ENCODE data around the gene LIN7B. TPM values are rescaled to one million over a fixed set of nuclear protein-coding genes. Genes with fewer than 3 reads are reported as not detected.

Gene LIN7B
- total RNA-seq, 1 donor from 2014 or later: 5.8 TPM

GRCh38 chr19:49127674-49128544 is 13.7 kb downstream of the LIN7B start:
- H3K4me3 ChIP-seq (ENCODE audit: low read depth, low read length): peak overlapping the region; percentile 28
- H3K27me3 ChIP-seq (ENCODE audit: control insufficient read depth, insufficient read depth, low read length): peaks cover 8% of the 10 kb centered on the region
- TF ChIP-seq CTCF (IDR thresholded peaks at IDR 0.05; ENCODE audit: insufficient read depth, low read length, poor library complexity, severe bottlenecking): no peak
- peak; percentile 71 for DNase-seq (ENCODE audit: low read depth)
- no peaks in the 10 kb centered on the region for H3K36me3 ChIP-seq (ENCODE audit: control insufficient read depth, insufficient read depth, low read length)

- TF ChIP-seq CTCF (IDR thresholded peaks at IDR 0.05; ENCODE audit: insufficient read depth, low read length, poor library complexity, severe bottlenecking): no peak
- peak overlapping the region; percentile 28 for H3K4me3 ChIP-seq (ENCODE audit: low read depth, low read length)
- peaks cover 13% of the 10 kb centered on the region for H3K27me3 ChIP-seq (ENCODE audit: control insufficient read depth, insufficient read depth, low read length)
- DNase-seq (ENCODE audit: low read depth): no peak
- H3K36me3 ChIP-seq (ENCODE audit: control insufficient read depth, insufficient read depth, low read length): no peaks in the 10 kb centered on the region
Observed at GRCh38 chr19:49128545-49129237, 14.5 kb downstream of the LIN7B start.

GRCh38 chr19:49129238-49129583 is 15.0 kb downstream of the LIN7B start:
- Histone ChIP-seq H3K27me3 (ENCODE audit: control insufficient read depth, insufficient read depth, low read length) (peaks cover 16% of the 10 kb centered on the region), H3K4me3 (ENCODE audit: low read depth, low read length) (no peak overlapping the region), H3K36me3 (ENCODE audit: control insufficient read depth, insufficient read depth, low read length) (no peaks in the 10 kb centered on the region)
- TF ChIP-seq CTCF (IDR thresholded peaks at IDR 0.05; ENCODE audit: insufficient read depth, low read length, poor library complexity, severe bottlenecking): no peak
- DNase-seq (ENCODE audit: low read depth): no peak

- no peak for DNase-seq (ENCODE audit: low read depth)
- Histone ChIP-seq H3K4me3 (ENCODE audit: low read depth, low read length) (no peak overlapping the region), H3K36me3 (ENCODE audit: control insufficient read depth, insufficient read depth, low read length) (no peaks in the 10 kb centered on the region), H3K27me3 (ENCODE audit: control insufficient read depth, insufficient read depth, low read length) (peaks cover 16% of the 10 kb centered on the region)
- no peak for TF ChIP-seq CTCF (IDR thresholded peaks at IDR 0.05; ENCODE audit: insufficient read depth, low read length, poor library complexity, severe bottlenecking)
Observed at GRCh38 chr19:49130325-49130724, 16.2 kb downstream of the LIN7B start.

GRCh38 chr19:49132974-49133609 is 18.9 kb downstream of the LIN7B start:
- no peaks in the 10 kb centered on the region for H3K36me3 ChIP-seq (ENCODE audit: control insufficient read depth, insufficient read depth, low read length)
- no peak for DNase-seq (ENCODE audit: low read depth)
- peak overlapping the region; percentile 13 for H3K4me3 ChIP-seq (ENCODE audit: low read depth, low read length)
- H3K27me3 ChIP-seq (ENCODE audit: control insufficient read depth, insufficient read depth, low read length): peaks cover 13% of the 10 kb centered on the region
- TF ChIP-seq CTCF (IDR thresholded peaks at IDR 0.05; ENCODE audit: insufficient read depth, low read length, poor library complexity, severe bottlenecking): no peak
